Lower leg skin (tissue), 4 donors: ENCODE measurements around the gene SEMA6B. TPM values are rescaled to one million over a fixed set of nuclear protein-coding genes. Genes with fewer than 3 reads are reported as not detected.
"Not testable (repeated sequence)": the region's sequence is repeated elsewhere in the genome, so short reads cannot be mapped to it uniquely, and the experiment has no call there.

Experiments used
- DNase-seq, 2 donors: peaks; one replicate each; pipeline ENCODE4 v3.0.0-alpha.2; 2019; ENCODE audit warnings: low spot score in 2 of 2
- H3K4me3 ChIP-seq: fragments of 200-600 bp; sonication (generic); 2 replicates; pipeline ENCODE4 v1.5.1; 2017; ENCODE audit warnings: mild to moderate bottlenecking, low read depth; ENCODE audit not compliant: poor library complexity, severe bottlenecking
- CTCF ChIP-seq, 3 donors: fragments of 450-650 bp; IDR thresholded peaks; one replicate each; pipeline ENCODE4 v1.5.1; 2016; ENCODE audit warnings: antibody characterized with exemption in 3 of 3, mild to moderate bottlenecking in 3 of 3, moderate library complexity in 2 of 3
- POLR2A ChIP-seq, 2 donors: fragments of 450-650 bp; IDR thresholded peaks; one replicate each; pipeline ENCODE4 v1.6.1; 2016 to 2017; ENCODE audit warnings: antibody characterized with exemption in 2 of 2, mild to moderate bottlenecking in 1 of 2, moderate library complexity in 1 of 2
- WGBS, 2 donors: methylation state at CpG; one replicate each; pipeline ENCODE4 v1.1.5; 2018; 5-methylcytosine and 5-hydroxymethylcytosine counted together
- intact Hi-C: fragments of 100-400 bp; cut with DNase I; formaldehyde crosslinking; loops from one replicate; pipeline ENCODE4 v1.15.0; 2023; ENCODE audit warnings: low total_unique reads
- total RNA-seq, 4 donors: library from RNA; depleted of rRNA; stranded (reverse); fragments of >200 nt; gene quantifications; one replicate each; pipeline ENCODE4 v1.1.0, GENCODE V29; 2016

Gene SEMA6B
- total RNA-seq, 4 donors from 2014 or later: 3.3 to 6.0 (median 3.6) TPM

- intact Hi-C loops: no loop called here
- no peak overlapping the region for H3K4me3 ChIP-seq
- no peak for DNase-seq
- WGBS, 2 donors: 75 to 77% methylated on average over 9 of the region's 9 CpGs
- TF ChIP-seq CTCF (IDR thresholded peaks at IDR 0.05) (no peak), POLR2A (IDR thresholded peaks at IDR 0.05) (no peak)
Measured at GRCh38 chr19:4533334-4533733, 26.1 kb downstream of the SEMA6B start.

- intact Hi-C loops: no loop called here
- WGBS, 2 donors: 63 to 65% methylated on average over 20 of the region's 28 CpGs
- H3K4me3 ChIP-seq: no peak overlapping the region
- TF ChIP-seq CTCF (IDR thresholded peaks at IDR 0.05): no peak
- no peak for TF ChIP-seq POLR2A (IDR thresholded peaks at IDR 0.05)
- DNase-seq: no peak
Measured at GRCh38 chr19:4531562-4532165, 27.8 kb downstream of the SEMA6B start.

GRCh38 chr19:4529924-4530522 lies 29.5 kb downstream of the SEMA6B start:
- WGBS, 2 donors: 73 to 75% methylated on average over 14 of the region's 14 CpGs
- TF ChIP-seq CTCF (IDR thresholded peaks at IDR 0.05) (no peak), POLR2A (IDR thresholded peaks at IDR 0.05) (no peak)
- intact Hi-C loops: loop anchor here (10.0 kb wide), 1 partner anchor 255 kb away; the partner anchor contains the start of gene SHD
- no peak for DNase-seq
- no peak overlapping the region for H3K4me3 ChIP-seq

GRCh38 chr19:4528843-4529242 lies 30.6 kb downstream of the SEMA6B start:
- intact Hi-C loops: loop anchor here (10.0 kb wide), 1 partner anchor 254 kb away; the partner anchor contains the start of gene SHD
- H3K4me3 ChIP-seq: no peak overlapping the region
- no peak for TF ChIP-seq POLR2A (IDR thresholded peaks at IDR 0.05)
- TF ChIP-seq CTCF (IDR thresholded peaks at IDR 0.05): no peak
- WGBS, 2 donors: 75 to 77% methylated on average over 11 to 15 of the region's 15 CpGs
- DNase-seq: no peak

GRCh38 chr19:4527377-4527776 lies 32.1 kb downstream of the SEMA6B start:
- intact Hi-C loops: loop anchor here (10.0 kb wide), 1 partner anchor 253 kb away; the partner anchor contains the start of gene SHD
- 92 to 95% methylated on average over 8 of the region's 8 CpGs for WGBS, 2 donors
- not testable (repeated sequence) for DNase-seq

GRCh38 chr19:4525563-4526002 lies 33.9 kb downstream of the SEMA6B start:
- TF ChIP-seq POLR2A (IDR thresholded peaks at IDR 0.05) (no peak), CTCF (IDR thresholded peaks at IDR 0.05) (no peak)
- no peak for DNase-seq
- intact Hi-C loops: loop anchor here (10.0 kb wide), 1 partner anchor 251 kb away; the partner anchor contains the start of gene SHD
- 74 to 80% methylated on average over 18 to 23 of the region's 23 CpGs for WGBS, 2 donors
- H3K4me3 ChIP-seq: no peak overlapping the region

More at GRCh38 chr19:4527377-4527776, 32.1 kb downstream of the SEMA6B start:
- H3K4me3 ChIP-seq: not testable (repeated sequence)
